GM18502 (cell line): ENCODE results near the gene CAPN8.
A peak's percentile ranks its signal among the peaks of the same experiment; 100 is the strongest.
"Not testable (repeated sequence)": the region's sequence is repeated elsewhere in the genome, so short reads cannot be mapped to it uniquely, and the experiment has no call there.

Experiments used
- ATAC-seq: cut with Tn5 transposase; IDR thresholded peaks from one replicate; pipeline ENCODE4 v1.9.1; 2021; ENCODE audit warnings: mild to moderate bottlenecking; ENCODE audit not compliant: unreplicated experiment, poor library complexity

The CAPN8 gene

DNA sequence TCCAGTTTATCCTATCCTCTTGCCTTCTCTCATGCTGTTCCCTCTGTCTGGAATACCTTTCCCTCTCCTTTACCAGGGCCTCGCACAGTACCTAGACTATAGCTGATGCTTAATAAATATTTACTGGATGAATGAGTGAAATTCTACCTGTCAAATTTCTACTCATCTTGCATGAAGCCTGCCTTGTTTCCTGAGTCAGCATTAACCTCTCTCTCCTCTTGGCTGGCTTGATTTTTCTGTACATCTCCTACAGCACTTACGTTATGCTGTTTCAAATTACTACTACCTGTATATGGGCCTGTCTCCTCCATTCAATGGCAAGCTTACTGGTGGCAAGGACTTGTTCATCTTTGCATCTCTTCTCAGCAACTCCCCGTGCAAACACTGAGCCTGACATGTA, 130.8 kb downstream of the CAPN8 start:
- no peak for ATAC-seq

DNA sequence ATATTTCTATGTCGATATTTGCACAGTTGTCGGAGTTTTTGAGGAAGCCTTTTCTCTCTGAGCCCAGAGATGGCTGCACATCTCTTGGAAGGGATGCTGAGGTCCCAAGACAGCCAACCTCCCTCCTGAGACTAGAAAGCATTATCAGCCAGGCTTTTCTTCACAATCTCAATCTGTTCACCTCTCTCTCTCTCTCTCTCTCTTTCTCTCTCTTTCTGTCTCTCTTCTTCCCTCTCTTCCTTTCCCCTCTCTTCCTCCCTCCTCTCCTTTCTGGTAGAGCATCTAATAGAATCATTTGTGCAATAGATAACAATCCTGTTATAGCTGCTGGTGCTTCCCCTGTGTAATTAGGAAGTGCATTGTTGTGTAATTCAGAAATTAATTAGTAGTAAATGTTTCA, 131.8 kb downstream of the CAPN8 start:
- ATAC-seq = no peak

DNA sequence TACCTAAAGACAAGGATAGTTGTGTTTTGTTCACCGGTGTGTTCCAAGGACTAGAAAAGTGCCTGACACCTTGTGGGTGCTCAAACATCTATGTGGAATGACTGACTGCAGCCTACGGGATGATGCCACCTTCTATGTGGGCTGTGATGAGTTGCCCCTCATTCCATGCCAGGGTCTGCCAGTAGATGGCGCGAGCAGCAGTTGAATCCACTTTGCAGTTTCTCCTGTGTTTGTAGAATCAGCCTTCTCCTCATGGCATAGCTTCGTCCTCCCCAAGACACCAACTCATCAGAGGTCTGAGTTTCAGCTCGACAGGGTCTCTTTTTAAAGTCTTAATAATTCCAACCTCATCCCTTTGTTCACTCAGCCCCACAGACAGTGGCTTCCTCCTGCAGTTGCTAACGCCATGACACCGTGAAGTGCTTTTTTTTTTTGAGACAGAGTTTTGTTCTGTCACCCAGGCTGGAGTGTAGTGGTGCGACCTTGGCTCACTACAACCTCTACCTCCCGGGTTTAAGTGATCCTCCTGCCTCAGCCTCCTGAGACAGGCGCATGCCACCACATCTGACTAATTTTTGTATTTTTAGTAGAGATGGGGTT, 133.7 kb downstream of the CAPN8 start:
- ATAC-seq = peak; percentile 62

DNA sequence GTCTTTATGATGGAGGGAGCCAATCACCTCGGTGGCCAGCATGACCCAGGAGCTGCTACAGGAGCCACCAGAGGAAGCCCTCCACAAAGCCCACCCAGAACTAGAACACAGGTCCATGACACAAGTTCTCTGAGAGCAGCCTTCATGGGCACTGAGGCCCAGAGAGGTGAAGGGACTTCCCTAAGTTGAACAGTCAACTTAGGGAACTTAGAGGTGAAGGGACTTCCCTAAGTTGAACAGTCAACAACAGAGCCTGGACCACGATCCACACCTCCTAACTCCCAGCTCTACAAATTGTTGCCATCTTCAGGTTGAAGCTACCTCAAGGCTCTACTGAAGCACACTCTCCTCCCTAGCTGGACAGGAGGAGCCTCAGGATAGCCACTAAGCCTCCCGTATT, 139.5 kb downstream of the CAPN8 start:
- ATAC-seq = peak; percentile 54

DNA sequence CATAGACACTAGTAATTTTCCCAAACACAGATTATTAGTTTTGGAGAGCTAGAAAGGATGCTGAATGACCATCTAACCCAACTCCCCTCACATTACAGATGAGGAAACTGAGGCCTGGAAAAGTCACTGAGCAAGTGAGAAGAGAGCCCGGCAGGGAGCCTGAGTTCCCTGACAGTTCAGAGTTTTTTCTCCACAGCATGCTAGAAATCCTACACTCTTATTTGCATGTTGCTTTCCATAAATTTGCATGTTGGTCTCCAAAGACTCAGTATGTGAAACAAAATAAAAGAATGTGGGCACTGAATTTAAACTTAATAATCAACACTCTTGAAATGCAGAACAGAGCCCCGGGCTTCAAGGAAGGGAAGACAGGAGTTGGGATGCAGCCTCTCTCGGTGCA, 140.0 kb downstream of the CAPN8 start:
- no peak for ATAC-seq

DNA sequence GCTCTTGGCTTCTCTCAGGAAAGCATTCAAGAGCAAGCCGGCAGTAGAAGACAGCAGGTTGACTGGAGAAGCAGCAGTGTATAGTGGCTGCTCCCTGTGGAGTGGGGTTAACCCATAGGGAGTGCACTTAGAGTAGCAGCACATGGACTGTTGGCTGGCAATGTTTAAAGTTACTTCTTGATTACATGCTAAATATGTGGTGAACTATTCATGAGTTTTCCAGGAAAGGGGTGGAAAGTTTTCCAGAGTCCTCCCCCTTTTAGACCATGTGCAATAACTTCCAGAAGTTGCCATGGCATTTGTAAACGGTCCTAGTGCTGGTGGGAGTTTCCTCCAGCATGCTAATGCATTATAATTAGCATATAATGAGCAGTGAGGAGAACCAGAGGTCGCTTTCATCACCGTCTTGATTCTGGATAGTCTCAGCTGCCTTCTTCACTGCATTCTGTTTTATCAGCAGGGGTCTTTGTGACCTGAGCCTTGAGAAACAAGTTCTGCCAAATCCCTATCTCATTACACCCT, 140.5 kb downstream of the CAPN8 start:
- no peak for ATAC-seq

DNA sequence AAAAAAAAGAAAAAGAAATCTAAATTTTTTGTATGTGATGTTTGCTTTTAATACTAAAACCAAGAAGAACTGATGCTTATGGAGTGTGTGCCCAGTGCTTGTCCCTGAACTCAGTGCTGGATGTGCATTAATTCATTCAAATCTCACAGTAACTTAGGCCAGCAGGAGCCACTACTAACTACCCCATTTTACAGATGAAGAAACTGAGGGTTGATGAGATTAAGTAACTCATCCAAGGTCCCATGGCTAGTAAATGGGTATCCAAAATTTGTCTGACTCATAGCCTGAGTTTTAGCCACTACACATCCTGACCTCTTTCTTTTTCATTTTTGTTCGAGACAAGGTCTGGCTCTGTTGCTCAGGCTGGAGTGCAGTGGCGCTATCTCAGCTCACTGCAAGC, 144.4 kb downstream of the CAPN8 start:
- ATAC-seq = no peak

DNA sequence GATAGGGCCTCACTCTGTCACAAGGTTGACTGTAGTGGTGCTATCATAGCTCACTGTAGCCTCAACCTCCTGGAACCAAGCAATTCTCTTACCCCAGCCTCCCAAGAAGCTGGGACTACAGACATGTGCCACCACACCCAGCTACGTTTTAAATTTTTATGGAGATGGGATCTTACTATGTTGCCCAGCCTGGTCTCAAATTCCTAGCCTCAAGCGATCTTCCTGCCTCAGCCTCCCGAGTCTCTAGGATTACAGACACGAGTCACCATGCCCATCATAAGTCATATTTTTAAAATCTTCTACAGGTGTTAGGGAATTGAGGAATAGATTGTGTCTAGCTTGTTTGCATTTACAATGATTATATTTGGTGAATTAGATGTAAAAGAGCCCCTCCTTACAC, 145.3 kb downstream of the CAPN8 start:
- no peak for ATAC-seq

DNA sequence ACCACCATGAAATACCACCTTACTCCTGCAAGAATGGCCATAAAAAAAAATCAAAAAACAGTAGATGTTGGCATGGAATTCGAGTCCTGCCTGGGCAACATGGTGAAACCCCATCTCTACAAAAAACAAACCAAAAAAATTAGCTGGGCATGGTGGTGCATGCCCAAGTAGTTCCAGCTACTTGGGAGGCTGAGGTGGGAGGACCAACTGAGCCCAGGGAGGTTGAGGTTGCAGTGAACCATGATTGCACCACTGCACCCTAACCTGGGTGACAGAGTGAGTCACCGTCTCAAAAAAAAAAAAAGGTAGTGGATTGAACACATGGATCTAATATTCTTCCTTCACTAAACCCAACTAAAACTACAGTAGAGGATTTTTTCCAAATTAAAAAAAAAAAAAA, 146.4 kb downstream of the CAPN8 start:
- no peak for ATAC-seq

DNA sequence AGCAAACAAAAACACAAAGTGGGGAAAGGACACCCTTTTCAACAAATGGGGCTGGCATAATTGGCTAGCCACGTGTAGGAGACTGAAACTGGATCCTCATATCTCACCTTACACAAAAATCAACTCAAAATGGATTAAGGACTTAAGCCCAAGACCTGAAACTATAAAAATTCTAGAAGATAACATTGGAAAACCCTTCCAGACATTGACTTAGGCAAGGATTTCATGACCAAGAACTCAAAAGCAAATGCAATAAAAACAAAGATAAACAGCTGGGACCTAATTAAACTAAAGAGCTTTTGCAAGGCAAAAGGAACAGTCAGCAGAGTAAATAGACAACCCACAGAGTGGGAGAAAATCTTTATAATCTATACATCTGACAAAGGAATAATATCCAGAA, 146.9 kb downstream of the CAPN8 start:
- not testable (repeated sequence) for ATAC-seq

DNA sequence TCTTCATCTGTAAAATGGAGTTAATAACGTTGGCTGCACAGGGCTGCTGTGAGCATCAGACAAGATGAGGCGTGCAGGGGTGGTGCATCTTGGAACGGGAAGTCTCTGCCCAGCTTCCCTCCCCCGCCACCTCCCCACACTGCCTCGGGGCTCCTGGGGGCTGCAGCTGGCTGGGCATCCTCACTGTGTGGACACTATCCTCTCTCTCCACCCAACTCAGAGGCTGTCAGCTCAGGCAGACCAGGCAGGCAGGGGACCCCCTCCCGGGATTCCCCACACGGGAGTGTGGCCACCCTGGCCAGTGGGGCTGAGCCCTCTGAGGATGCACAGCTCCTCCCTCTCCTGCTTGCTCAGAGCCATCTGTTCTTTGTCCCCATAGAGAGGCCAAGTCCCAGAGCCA, 149.6 kb downstream of the CAPN8 start:
- no peak for ATAC-seq

DNA sequence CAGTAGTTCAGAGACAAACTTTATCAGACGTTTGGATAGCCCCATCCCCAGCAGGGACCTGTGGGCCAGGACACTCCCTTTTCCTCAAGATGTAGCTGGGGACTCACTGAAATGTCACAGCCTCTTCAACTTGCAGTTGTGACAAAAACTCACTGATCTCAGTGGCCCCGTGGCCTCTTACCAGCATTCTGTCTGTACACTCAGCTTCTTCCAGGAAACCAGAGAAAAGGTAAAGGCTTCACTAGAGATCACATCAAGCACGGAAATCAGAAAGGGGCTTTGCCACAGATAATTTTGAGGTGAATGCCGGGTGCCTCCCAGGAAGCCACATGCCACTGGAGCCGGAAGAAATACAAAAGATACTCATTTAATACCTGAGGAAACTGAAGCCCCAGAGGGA, 150.1 kb downstream of the CAPN8 start:
- ATAC-seq = no peak

DNA sequence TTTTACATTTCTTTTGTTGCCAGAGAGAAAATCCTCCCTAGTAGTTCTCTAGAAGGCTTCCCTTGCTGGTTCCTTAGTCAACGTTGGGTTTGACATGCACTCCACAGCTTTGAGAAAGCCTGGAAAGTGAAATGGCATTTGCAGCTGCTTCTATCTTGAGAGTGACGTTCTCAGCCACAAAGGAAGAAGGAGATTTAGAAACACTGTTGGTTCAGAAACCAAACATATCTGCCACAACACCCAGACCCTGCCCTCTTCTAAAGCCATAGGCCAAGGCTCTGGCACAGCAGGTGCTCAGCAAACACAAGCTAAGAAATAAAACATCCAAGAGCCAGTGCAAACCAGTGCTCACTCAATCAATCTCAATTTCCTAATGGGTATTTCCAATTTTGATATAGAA, 150.9 kb downstream of the CAPN8 start:
- ATAC-seq = no peak

DNA sequence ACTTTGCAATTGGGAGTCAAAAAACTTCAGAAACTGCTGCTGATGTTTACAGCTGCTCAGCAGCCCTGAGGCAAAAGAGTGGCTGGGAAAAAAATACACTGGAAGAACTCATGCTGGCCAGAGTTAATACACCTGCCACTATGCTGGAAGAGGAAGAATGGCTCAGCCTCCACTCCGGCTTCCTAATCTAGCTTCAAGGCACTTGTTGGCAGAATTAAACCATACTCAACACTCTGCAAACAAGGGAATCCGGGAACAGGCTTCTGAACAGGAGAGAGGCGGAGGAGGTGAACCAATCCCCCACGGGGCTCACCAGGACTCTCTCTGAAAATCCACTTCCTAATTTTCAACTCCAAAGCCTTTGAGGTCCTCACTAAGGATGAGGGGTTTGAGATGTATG, 152.2 kb downstream of the CAPN8 start:
- ATAC-seq = no peak

DNA sequence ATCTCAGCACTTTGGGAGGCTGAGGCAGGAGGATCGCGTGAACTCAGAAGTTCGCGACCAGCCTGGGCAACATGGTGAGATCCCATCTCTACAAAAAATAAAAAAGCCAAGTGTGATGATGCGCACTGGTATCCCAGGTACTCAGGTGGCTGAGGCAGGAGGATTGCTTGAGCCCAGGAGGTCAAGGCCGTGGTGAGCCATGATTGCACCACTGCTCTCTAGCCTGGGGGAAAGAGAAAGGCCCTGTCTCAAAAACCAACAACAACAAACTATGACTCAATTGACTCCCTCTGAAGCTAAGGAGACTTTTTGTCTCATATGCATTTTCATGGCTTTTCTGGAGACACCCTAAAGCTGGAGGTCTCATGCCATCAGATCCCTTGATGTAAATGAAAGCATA, 153.4 kb downstream of the CAPN8 start:
- ATAC-seq = no peak

DNA sequence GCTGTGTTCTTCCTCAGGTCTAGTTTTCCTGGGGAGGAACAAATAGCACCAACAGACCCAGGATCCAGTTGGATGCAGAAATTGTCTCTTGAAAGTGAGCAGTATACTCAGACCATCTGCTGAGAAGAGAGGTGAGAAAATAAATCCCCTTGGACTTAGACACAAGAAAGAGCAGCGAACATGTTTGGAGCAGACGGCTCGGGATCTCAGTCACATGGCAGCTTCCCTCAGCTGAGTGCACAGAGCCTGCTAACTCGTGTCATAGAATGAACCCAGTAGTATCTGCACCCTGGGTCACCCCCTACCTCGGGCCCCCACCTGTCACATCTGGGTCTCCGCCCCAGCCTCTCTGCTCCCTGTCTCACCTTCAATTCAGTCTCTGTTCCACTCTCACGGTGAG, 156.7 kb downstream of the CAPN8 start:
- no peak for ATAC-seq

DNA sequence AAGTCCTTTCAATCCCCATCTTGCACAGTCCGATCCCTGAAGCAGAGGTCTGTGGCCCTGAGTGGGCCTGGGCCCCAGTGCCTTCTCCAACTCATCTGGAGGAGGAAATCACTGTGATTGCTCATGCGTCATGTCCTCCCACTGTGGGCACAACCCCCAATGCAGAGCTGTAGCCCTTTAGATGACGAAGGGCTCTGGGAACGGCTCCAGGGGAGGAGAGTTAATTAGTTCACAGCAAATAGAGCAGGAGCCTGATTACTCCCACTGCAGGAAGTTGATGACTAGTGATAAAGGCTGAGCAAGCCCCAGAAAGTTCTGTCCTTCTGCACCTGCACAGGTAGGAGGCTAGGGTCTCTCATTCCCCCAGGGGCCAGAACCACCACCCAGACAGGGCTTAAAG, 160.8 kb downstream of the CAPN8 start:
- no peak for ATAC-seq

DNA sequence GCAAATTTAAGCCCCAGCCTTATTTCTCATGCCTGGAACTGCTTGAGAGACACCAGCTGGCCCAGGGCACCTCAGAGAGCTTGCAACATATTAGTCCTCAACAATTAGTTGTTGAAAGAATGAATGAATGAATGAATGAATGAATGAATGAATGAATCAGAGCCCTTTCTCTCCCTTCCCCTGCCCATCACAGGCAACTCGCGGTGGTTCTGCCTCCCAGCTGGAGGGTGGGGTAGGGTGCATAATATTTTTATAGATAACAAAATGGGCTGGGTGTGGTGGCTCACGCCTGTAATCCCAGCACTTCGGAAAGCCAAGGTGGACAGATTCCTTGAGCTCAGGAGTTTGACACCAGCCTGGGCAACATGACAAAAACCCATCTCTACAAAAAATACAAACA, 162.2 kb downstream of the CAPN8 start:
- ATAC-seq = no peak

DNA sequence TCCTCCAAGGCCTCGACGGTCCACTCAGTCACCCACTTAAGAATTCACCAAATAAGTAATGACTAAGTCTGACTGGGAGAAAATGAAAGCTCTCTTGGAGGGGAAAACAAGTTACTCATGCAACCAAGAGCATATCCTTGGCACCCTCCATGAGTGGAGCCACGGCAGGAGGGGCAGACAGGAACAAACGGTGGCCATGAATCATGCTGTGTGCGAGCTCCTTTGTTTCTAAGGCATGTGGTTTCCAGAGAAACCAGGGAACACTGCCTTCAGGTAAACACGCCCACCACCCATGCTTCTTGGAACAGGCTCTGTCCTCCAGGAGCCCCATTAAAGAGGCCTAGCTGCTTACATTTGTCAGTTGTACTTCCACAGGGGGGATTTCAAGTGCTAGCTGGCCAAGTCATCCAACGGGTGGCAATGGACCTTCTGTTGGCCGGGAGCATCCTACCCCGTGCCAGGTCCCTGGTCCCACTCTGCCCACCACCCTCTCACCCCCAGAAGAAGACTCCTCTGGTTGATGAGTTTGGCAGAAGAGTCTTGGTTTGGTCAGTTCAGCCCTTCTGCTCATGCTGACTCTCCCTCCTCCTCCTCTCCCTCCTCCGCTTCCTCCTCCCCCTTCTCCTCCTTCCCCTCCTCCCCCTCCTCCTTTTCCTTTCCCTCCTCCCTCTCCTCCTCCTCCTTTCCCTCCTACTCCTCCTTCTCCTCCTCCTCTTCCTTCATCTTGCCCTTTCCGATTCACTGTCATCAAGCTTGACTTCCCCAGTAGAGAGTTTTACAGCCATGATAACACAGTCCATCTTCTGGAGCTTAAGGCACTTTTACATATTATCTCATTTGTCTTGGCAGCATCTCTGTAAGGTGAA, 164.7 kb downstream of the CAPN8 start:
- no peak for ATAC-seq

DNA sequence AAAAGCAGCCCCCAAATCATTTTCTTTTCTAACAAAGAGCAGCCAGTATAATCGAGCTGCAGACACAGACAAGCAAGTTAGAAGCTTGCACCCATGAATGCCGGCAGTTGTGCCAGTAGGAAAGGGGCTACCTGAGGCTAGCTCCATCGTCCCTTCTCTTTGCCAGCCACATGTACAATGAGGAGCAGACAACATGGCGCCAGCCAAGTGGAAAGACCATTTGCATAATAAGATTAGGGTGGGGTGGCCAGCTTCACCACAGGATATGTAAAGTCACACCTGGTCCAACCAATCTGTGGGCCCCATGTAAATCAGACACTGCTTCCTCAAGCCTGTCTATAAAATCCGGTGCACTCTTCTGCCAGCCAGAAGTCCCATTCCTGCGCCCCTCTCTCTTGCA, 168.6 kb downstream of the CAPN8 start:
- ATAC-seq = no peak

DNA sequence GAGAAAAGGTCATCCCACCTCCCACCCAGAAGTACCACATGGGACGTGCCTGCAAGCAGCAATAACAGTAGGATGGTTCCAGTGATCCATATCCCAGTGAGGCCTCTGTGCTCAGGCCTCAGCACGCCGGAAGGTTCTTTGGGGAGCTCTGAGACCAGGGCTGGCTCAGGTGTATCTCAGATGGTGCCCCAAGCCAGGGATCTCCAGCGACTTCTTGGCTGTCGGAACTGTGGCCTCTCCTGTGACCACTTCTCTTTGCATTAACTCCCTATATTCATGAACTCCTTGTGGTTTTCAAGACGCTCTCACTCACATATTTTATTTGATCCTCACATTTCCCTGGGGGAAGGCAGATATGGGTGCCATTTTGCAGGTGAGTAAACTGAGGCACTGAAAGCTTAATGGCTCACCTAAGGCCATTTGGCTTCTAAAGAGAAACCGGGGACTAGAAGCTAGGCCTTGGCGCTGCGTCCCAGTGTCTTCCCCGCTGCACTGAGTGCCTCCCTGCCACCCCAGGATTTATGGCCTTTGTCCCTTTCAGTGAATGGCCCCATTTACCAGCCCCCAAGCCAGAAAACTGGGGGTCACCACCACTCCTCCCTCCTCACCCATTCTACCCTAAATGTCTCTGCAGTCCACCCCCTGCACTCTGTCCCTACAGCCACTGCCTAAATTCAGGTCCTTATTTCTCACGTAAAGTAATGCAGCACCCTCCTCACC, 170.4 kb downstream of the CAPN8 start:
- ATAC-seq = no peak
